NOMO-1 (cell line): Measurements from ENCODE around the gene SHQ1.
"Not testable (repeated sequence)": the region's sequence is repeated elsewhere in the genome, so short reads cannot be mapped to it uniquely, and the experiment has no call there.

Experiments used
- DNase-seq, 2 experiments: peaks; one replicate each; lab custom pipeline; 2025; ENCODE audit not compliant: unreplicated experiment in 2 of 2; lab: John Stamatoyannopoulos, UW

The SHQ1 gene

GRCh38 chr3:72722930-72723726 is 125.1 kb downstream of the SHQ1 start:
- no peak for DNase-seq

GRCh38 chr3:72721683-72722381 is 126.4 kb downstream of the SHQ1 start:
- DNase-seq, result no peak

GRCh38 chr3:72720566-72720965 is 127.7 kb downstream of the SHQ1 start:
- DNase-seq, result no peak

- no peak for DNase-seq
Observed at GRCh38 chr3:72719137-72719536, 129.1 kb downstream of the SHQ1 start.

GRCh38 chr3:72714135-72714534 is 134.1 kb downstream of the SHQ1 start:
- DNase-seq, result not testable (repeated sequence)

GRCh38 chr3:72710471-72710870 is 137.8 kb downstream of the SHQ1 start:
- DNase-seq, result not testable (repeated sequence)

- no peak for DNase-seq
Observed at GRCh38 chr3:72708441-72708840, 139.8 kb downstream of the SHQ1 start.

- no peak for DNase-seq
Observed at GRCh38 chr3:72702997-72703396, 145.2 kb downstream of the SHQ1 start.

GRCh38 chr3:72702390-72702789 is 145.9 kb downstream of the SHQ1 start:
- DNase-seq, result no peak

GRCh38 chr3:72700106-72700505 is 148.1 kb downstream of the SHQ1 start:
- no peak for DNase-seq

GRCh38 chr3:72699631-72700030 is 148.6 kb downstream of the SHQ1 start:
- no peak for DNase-seq
